ENCODE results near the gene SFPQ. TPM values are rescaled to one million over a fixed set of nuclear protein-coding genes. Genes with fewer than 3 reads are reported as not detected.

Gene SFPQ
- total and polyA plus RNA-seq, 5 experiments from 2014 or later: 85.6 to 418 (median 138) TPM

DNA sequence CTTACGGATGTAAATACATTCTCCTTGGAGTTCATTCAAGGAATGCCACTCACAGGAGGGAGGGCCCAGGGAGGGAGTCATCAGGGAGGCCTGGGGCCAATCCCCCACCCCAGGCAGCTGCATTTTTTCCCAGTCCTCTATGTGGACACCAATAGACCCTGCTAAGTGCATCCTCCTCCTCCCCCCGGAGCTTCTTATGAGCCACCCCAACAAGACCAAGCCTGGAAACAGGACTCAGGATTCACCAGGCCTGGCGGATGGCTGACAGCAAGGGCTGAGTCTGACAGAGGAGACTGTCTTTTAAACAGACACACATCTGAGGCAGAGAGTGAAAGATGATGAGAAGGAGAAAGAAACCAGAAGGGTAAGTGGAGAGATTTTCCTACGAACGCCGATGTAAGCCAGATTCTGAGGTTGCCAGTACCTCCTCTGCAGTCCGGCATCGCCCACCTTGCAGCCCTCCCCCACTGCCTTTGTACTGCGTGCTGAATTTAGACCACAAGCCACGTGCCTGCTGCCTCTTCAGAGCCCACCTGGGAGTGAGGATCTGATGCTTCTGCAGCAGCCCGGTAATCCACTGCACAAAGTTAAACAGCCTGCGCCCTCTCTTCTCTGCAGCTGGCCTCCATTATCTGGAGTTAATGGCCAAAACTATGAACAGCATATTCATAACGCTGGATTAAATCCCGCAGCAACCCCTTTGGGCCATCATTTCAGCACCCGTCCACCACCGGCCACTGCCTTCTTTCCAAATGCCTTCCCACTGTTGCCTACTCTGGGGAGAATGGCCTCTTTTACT lies 17.6 kb upstream of the SFPQ start:
- Mint-ChIP-seq H3K9me3 (no peaks in the 10 kb centered on the region), H3K27ac (peak overlapping the region in 2 of 10 donors; percentile 43 to 67), H3K36me3 (no peaks in the 10 kb centered on the region), H3K27me3 (no peaks in the 10 kb centered on the region), H3K4me1 (peaks cover 0 to 11% (median 5%) of the 10 kb centered on the region in 4 donors), H3K4me3 (peak overlapping the region in 1 of 10 donors; percentile 57)
- peak in 1 of 2 donors; percentile 48 for ATAC-seq
- no peak for DNase-seq
- POLR2A ChIA-PET: no interaction called here

DNA sequence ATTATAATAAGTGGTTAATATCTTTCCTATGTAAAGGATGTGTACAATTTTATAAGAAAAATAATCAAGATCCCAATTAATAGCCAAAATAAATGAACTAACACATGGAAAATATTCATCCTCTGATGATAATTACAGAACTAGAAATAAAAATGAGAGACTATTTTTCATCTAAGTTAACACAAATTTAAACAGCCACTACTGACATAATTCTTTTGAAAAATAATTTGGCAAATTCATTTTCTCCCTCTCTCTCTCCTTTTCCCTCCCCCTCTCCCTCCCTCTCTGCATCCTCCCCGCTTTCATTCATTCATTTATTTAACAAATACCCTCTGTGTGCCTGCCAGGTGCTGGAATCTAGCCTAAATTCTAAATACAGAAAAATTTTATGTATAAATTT lies 10.3 kb upstream of the SFPQ start:
- DNase-seq (no peak), ATAC-seq (no peak)
- POLR2A ChIA-PET: no interaction called here
- H3K4me3 Mint-ChIP-seq: no peak overlapping the region
- H3K9me3 Mint-ChIP-seq: no peaks in the 10 kb centered on the region
- H3K27me3 Mint-ChIP-seq: no peaks in the 10 kb centered on the region
- peaks cover 4 to 8% (median 6%) of the 10 kb centered on the region in 4 donors for H3K4me1 Mint-ChIP-seq
- no peaks in the 10 kb centered on the region for H3K36me3 Mint-ChIP-seq
- no peak overlapping the region for H3K27ac Mint-ChIP-seq

DNA sequence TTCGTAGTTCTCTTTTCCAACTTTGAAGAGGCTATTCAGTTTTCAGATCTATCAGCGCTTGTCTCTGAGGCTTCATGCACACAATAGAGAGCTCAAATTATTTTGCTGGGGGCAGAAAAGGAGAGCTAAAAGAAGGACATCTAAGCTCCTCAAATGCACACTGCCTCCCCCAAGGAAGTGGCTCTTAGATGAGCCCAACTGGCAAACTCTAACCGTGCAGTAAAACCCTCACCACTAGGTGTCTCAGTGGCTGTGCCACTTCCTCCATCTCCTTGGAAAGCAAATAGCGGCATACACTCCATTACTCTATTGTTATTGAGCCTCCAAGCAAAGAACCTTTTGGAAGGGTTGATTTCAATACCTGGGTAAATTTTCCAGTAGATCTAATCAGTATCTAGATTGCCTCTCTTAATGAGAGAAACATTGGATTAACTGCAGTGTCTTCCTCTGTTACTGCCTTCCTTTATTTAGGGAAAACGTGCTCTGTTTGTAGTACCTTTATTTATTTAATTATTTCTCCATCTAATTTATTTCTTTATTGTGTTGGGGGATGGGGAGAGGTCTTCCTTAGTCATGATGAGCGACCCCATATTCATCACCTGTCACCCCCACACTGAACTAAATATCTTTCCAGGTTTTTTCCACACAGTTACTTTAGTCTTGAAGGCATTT lies 9.2 kb upstream of the SFPQ start:
- H3K4me3 Mint-ChIP-seq: peak overlapping the region in 2 of 10 donors; percentile 4 to 35
- H3K4me1 Mint-ChIP-seq: peaks cover 4 to 8% (median 6%) of the 10 kb centered on the region in 4 donors
- no peaks in the 10 kb centered on the region for H3K27me3 Mint-ChIP-seq
- H3K36me3 Mint-ChIP-seq: no peaks in the 10 kb centered on the region
- POLR2A ChIA-PET: interaction anchor here (0.6 to 1.5 kb wide), 5 partner anchors 9 to 171 kb away, joined by 3 to 5 read pairs (median 4); partner anchors contain the start of gene SFPQ
- H3K27ac Mint-ChIP-seq: peak overlapping the region in 1 of 10 donors; percentile 29
- ATAC-seq: peak; percentile 100
- no peaks in the 10 kb centered on the region for H3K9me3 Mint-ChIP-seq
- DNase-seq: peak; percentile 25 to 84 (median 68)

DNA sequence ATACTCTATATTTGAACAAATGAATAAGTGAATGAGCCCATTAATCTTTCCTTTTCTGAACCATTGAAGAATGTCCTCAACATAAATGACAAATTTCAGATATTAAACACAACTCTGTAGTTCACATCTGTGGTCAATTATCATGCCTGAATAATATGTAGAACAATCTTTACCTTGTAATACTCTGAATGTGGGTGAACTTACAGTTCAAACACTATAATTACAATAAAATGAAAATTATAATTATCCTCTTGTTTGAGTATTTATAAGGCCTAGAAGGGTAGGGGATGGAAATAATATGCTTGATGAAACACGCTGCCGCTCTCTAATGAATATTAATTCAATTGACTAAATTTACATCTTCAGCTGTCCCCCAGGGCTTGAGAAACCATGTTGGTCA lies 8.7 kb upstream of the SFPQ start:
- H3K27me3 Mint-ChIP-seq: no peaks in the 10 kb centered on the region
- no peaks in the 10 kb centered on the region for H3K9me3 Mint-ChIP-seq
- POLR2A ChIA-PET: interaction anchor here (0.7 to 1.5 kb wide), 4 partner anchors 9 to 171 kb away, joined by 3 to 5 read pairs (median 4); partner anchors contain the start of gene SFPQ
- H3K36me3 Mint-ChIP-seq: no peaks in the 10 kb centered on the region
- H3K27ac Mint-ChIP-seq: no peak overlapping the region
- no peak overlapping the region for H3K4me3 Mint-ChIP-seq
- DNase-seq (no peak), ATAC-seq (no peak)
- H3K4me1 Mint-ChIP-seq: peaks cover 4 to 8% (median 6%) of the 10 kb centered on the region in 4 donors

DNA sequence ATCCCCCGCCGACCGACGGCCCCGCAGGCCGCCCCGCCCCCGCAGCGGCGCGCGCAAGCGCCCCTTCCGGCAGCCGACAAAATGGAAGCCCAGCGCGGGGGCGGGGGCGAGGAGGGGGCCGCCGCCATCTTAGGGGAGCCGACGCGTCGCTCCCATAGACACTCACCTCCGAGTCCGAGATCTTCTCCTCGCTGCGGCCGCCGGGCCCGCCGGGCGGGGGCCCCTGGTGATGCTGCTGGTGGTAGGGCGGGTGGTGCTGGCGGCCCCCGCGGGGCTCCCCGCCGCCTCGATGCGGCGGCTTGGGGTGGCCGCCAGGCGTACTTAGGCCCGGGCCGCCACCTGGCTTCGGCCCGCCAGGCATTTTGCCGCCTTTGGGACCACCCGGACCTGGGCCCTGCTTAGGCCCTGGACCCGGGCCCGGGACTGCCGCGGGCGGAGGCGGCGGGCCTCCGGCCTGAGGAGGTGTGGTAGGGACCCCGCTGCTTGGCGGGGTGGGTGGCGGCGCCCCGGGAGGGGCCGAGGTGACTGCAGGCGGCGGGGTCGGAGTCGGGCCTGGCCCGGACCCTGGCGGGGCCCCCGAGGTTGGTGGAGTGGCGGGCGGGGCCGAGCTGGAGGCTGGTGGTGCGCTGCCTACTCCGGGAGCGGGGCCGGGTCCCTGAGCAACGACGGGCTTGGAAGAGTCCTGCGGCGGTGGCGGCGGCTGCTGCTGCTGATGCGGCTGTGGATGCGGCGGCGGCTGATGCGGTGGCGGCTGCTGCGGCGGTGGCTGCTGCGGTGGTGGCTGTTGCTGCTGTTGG lies 691 bp downstream of the SFPQ start:
- Mint-ChIP-seq H3K36me3 (peaks cover 13 to 46% (median 33%) of the 10 kb centered on the region in 3 donors), H3K27me3 (no peaks in the 10 kb centered on the region), H3K27ac (peak overlapping the region; percentile 93 to 100 (median 98)), H3K4me1 (peaks cover 21 to 59% (median 55%) of the 10 kb centered on the region in 4 donors), H3K9me3 (no peaks in the 10 kb centered on the region), H3K4me3 (peak overlapping the region; percentile 89 to 99 (median 96))
- POLR2A ChIA-PET: interaction anchor here (0.6 to 2.1 kb wide), 15 partner anchors 8 to 448 kb away, joined by 3 to 13 read pairs (median 4); partner anchors contain the start of genes KIAA0319L, NCDN, SMIM12 and TMEM35B
- peak; percentile 53 to 56 for ATAC-seq
- peak; percentile 78 to 94 (median 88) for DNase-seq

DNA sequence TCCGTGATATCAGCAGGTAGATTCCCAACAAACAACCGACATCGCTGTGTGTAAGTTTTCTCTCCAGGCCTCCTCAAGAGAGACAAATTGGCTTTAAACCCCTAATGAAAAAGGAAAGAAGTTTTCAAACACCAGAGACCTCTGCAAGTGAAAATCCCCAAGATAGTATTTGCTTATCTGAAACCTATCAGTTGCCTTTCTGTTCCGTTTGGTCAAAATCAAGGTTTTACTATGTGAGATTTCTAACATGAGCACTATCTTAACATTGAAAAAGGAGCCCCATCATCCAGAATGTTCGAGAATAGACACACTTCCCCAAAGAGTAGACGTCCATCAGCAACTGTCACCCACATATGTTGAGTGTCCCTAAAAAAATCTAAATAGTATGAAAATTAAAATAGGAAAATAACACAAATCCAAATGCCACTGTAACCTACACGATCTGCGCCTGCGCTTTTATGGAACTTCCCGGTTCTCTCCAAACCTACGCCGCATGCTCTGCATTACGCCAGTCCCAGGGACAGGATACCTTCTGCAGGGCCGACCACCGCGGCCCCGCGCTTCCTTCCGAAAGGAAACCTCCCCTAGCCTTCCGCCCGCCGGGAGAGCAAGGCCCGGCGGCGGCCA lies 1.4 kb downstream of the SFPQ start:
- Mint-ChIP-seq H3K36me3 (peaks cover 13 to 54% (median 40%) of the 10 kb centered on the region in 3 donors), H3K4me1 (peaks cover 24 to 66% (median 62%) of the 10 kb centered on the region in 4 donors)
- no peak for ATAC-seq

DNA sequence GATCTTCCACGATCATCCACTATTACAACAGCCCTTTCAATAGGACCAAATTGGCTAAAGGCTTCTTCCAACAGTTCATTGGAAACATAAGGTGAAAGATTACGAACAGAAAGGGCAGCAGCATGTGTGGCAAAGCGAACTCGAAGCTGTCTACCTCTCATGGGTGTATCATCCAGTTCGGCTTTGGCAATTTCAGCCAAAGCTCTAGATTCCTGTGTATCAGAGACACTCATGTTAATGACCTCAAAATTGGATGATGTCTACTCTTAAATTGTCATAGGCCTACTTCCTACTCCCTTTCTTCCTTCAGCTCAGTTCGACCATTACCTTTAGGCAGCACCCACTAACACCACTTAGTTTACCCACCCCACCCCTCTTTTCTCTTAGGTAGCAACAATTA lies 2.2 kb downstream of the SFPQ start:
- H3K27ac Mint-ChIP-seq: peak overlapping the region; percentile 88 to 99 (median 94)
- POLR2A ChIA-PET: interaction anchor here (1.0 to 1.3 kb wide), 3 partner anchors 12 to 23 kb away, joined by 3 to 4 read pairs (median 4); no protein-coding TSS in a partner anchor
- no peaks in the 10 kb centered on the region for H3K27me3 Mint-ChIP-seq
- H3K4me1 Mint-ChIP-seq: peaks cover 27 to 73% (median 69%) of the 10 kb centered on the region in 4 donors
- DNase-seq (peak in 1 of 10 donors; percentile 5), ATAC-seq (no peak)
- H3K36me3 Mint-ChIP-seq: peaks cover 13 to 61% (median 45%) of the 10 kb centered on the region in 3 donors
- H3K9me3 Mint-ChIP-seq: no peaks in the 10 kb centered on the region
- peak overlapping the region; percentile 87 to 98 (median 94) for H3K4me3 Mint-ChIP-seq

More for the DNA sequence above, 1.4 kb downstream of the SFPQ start:
- no peak for DNase-seq
- H3K27ac Mint-ChIP-seq: peak overlapping the region; percentile 88 to 99 (median 94)
- no peaks in the 10 kb centered on the region for H3K9me3 Mint-ChIP-seq
- peak overlapping the region; percentile 87 to 98 (median 94) for H3K4me3 Mint-ChIP-seq
- POLR2A ChIA-PET: interaction anchor here (1.0 to 2.1 kb wide), 3 partner anchors 11 to 366 kb away, joined by 3 to 7 read pairs (median 7); partner anchors contain the start of genes KIAA0319L and NCDN
- no peaks in the 10 kb centered on the region for H3K27me3 Mint-ChIP-seq

DNA sequence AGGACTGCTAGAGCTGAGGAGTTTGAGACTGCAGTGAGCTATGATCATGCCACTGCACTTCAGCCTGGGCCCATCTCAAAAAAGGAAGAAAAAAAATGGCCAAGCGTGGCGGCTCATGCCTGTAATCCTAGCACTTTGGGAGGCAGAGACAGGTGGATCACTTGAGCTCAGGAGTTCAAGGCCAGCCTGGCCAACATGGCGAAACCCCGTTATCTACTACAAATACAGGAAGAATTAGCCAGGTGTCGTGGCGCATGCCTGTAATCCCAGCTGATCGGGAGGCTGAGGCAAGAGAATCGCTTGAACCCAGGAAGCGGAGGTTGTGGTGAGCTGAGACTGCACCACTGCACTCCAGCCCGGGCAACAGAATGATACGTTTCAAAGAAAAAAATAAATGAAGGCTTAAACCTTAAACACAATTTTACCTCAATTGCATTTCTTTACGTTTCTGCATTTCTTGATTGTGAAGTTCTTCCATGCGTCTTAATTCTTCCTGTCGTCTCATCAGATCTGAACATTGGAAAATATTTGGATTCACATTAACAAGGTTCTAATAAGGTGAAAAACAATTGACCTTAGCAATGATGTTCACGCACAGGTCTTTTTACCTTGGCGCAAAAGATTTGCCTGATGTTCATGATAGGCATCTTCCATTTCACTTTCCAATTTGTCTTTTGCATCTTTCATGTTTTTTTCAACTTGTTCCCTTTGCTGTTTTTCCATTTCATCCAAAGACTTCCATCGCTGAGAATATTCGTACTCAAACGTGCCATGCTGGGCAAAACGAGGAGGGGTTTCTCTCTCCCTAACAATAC lies 4.2 kb downstream of the SFPQ start:
- Mint-ChIP-seq H3K4me1 (peaks cover 36 to 89% (median 80%) of the 10 kb centered on the region in 4 donors), H3K9me3 (no peaks in the 10 kb centered on the region), H3K27ac (peak overlapping the region; percentile 61 to 99 (median 85)), H3K4me3 (peak overlapping the region; percentile 80 to 98 (median 93)), H3K27me3 (no peaks in the 10 kb centered on the region), H3K36me3 (peaks cover 19 to 81% (median 54%) of the 10 kb centered on the region in 3 donors)
- ATAC-seq (no peak), DNase-seq (peak in 1 of 10 donors; percentile 12)
- POLR2A ChIA-PET: no interaction called here

DNA sequence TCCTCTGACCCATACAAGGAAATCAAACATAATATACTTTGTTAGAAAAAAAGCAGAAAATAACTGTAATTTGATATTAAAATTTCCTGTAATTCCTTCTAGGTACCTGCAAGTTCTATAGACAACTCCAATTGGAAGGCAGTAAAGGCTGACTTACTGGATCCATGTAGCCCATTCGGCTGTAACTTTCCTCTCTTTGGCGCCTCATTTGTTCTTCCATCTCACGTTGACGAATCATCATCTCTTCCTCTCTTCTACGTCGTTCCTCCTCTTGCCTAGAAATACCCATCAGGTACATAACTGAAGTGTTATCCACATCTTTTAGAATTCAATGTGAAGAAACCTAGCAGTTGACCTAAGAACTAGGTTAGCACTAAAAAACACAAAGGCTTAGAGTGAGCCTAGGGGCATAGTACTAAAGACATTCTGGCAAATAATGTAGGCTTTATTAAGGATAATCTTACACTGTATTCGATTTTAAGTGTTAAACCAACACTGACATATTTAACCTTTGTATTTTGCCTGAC lies 5.1 kb downstream of the SFPQ start:
- POLR2A ChIA-PET: no interaction called here
- ATAC-seq (no peak), DNase-seq (peak in 1 of 10 donors; percentile 5)
- Mint-ChIP-seq H3K4me3 (peak overlapping the region in 8 of 10 donors; percentile 39 to 98 (median 88)), H3K27me3 (no peaks in the 10 kb centered on the region), H3K36me3 (peaks cover 19 to 90% (median 54%) of the 10 kb centered on the region in 3 donors), H3K9me3 (no peaks in the 10 kb centered on the region), H3K27ac (peak overlapping the region; percentile 0 to 99 (median 83)), H3K4me1 (peaks cover 41 to 89% (median 85%) of the 10 kb centered on the region in 4 donors)

DNA sequence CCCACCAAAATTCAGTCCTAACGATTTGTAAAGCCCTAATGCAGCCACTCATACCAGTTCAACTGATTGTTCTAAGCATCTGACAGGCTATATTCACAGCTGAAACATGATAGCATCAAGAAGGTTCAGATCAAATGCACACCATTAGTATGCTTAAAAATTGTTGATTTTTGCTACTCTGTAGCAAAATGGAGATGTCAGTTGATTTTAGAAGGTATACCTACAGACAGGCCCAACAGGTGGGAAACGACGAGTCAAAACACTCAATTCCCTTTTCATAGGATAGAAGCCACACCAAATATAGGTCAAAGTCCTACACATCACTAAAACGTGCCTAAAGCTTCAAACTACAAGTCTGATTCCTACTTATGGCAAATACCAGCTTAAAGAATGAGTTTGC lies 6.7 kb downstream of the SFPQ start:
- no peak for ATAC-seq
- H3K9me3 Mint-ChIP-seq: no peaks in the 10 kb centered on the region
- peaks cover 13 to 100% (median 64%) of the 10 kb centered on the region in 3 donors for H3K36me3 Mint-ChIP-seq
- POLR2A ChIA-PET: interaction anchor here (0.6 to 0.8 kb wide), 2 partner anchors 12 to 15 kb away, joined by 4 read pairs; no protein-coding TSS in a partner anchor
- no peaks in the 10 kb centered on the region for H3K27me3 Mint-ChIP-seq
- H3K27ac Mint-ChIP-seq: peak overlapping the region in 6 of 10 donors; percentile 15 to 88 (median 60)
- H3K4me3 Mint-ChIP-seq: peak overlapping the region in 7 of 10 donors; percentile 5 to 59 (median 54)
- no peak for DNase-seq
- peaks cover 39 to 98% (median 97%) of the 10 kb centered on the region in 4 donors for H3K4me1 Mint-ChIP-seq
